Progenitor cell of endocrine pancreas (in vitro differentiated cells): ENCODE data around the gene SLC38A1. TPM values are rescaled to one million over a fixed set of nuclear protein-coding genes. Genes with fewer than 3 reads are reported as not detected.

Experiments
- DNase-seq: peaks from one replicate; pipeline ENCODE4 v3.0.0; 2021; ENCODE audit warnings: low spot score; ENCODE audit not compliant: unreplicated experiment
- H3K27ac Mint-ChIP-seq: 2 replicates; pipeline ENCODE4 v1.8.0; 2021; ENCODE audit warnings: mild to moderate bottlenecking, moderate library complexity, mixed read lengths
- H3K27me3 Mint-ChIP-seq: 2 replicates; pipeline ENCODE4 v1.8.0; 2021; ENCODE audit warnings: mixed read lengths
- H3K36me3 Mint-ChIP-seq: 2 replicates; pipeline ENCODE4 v1.8.0; 2022; ENCODE audit warnings: mixed read lengths; ENCODE audit not compliant: insufficient read depth
- H3K4me1 Mint-ChIP-seq: 2 replicates; pipeline ENCODE4 v1.8.0; 2021; ENCODE audit warnings: low read depth, mixed read lengths
- H3K4me3 Mint-ChIP-seq: 2 replicates; pipeline ENCODE4 v1.8.0; 2021; ENCODE audit warnings: low read depth, mild to moderate bottlenecking, moderate library complexity, mixed read lengths
- H3K9me3 Mint-ChIP-seq: 2 replicates; pipeline ENCODE4 v1.8.0; 2021; ENCODE audit warnings: low read depth, mixed read lengths
- total RNA-seq: library from RNA; stranded (reverse); gene quantifications from 2 replicates; pipeline ENCODE4 v1.2.1, GENCODE V29; 2021
- TF ChIP-seq, protein P1 (sequence below): fragments of 200-600 bp; sonication (generic); IDR thresholded peaks from one replicate; pipeline ENCODE4 v1.5.0; 2021; ENCODE audit warnings: antibody characterized with exemption, mild to moderate bottlenecking; ENCODE audit not compliant: unreplicated experiment

SLC38A1 gene
- total RNA-seq, 1 donor from 2014 or later, result 144 TPM

DNA sequence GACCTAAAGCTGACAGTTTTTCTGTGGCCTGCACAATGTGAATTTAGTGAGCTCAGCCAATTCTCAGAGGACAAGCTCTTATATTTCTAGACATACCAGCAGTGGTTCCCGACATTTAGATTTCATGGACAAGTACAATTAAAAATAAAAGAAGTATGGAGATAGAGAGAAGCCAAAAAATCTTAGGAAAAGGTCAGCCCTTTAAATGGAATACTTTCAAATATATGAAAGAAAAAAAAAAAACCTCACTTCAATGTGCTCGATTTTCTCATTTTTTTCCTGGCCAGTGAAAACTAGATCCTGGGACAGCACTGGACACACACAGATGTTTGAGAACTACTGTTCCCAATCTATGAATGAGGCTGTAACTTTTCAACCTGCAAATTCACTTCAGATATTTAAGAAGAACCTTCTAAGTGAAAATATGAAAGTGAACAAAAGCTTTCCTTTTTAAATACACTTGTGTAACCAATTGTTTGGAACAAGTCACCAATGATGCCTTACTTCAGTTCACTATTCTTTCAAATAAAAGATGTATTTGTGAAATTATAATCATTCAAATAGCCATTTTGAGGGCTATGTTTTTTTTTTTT, 109.4 kb downstream of the SLC38A1 start:
- H3K4me3 Mint-ChIP-seq, result no peak overlapping the region

DNA sequence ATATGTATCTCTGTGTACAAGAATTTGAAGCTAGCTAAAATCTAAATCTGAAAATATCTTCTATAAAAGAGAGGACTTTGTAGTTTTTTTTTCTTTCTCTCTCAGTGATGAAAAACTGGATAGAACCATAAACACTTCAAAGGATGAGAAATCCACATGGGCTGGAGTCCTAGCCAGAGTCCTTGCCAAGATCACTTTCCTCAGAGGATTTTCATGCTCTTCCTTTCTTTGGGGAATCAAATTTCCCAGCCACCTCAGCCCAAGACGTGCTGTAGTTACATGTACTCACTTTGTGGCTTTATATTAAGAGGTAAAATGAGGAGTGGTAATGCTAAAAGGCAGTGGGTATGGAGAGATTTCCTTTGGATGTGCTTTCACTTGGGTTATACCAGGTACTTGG, 110.3 kb downstream of the SLC38A1 start:
- TF ChIP-seq, protein P1, sequence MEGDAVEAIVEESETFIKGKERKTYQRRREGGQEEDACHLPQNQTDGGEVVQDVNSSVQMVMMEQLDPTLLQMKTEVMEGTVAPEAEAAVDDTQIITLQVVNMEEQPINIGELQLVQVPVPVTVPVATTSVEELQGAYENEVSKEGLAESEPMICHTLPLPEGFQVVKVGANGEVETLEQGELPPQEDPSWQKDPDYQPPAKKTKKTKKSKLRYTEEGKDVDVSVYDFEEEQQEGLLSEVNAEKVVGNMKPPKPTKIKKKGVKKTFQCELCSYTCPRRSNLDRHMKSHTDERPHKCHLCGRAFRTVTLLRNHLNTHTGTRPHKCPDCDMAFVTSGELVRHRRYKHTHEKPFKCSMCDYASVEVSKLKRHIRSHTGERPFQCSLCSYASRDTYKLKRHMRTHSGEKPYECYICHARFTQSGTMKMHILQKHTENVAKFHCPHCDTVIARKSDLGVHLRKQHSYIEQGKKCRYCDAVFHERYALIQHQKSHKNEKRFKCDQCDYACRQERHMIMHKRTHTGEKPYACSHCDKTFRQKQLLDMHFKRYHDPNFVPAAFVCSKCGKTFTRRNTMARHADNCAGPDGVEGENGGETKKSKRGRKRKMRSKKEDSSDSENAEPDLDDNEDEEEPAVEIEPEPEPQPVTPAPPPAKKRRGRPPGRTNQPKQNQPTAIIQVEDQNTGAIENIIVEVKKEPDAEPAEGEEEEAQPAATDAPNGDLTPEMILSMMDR, result no peak
- H3K9me3 Mint-ChIP-seq, result peaks cover 9% of the 10 kb centered on the region
- H3K36me3 Mint-ChIP-seq, result peaks cover 4% of the 10 kb centered on the region
- no peak for DNase-seq
- no peak overlapping the region for H3K27ac Mint-ChIP-seq
- H3K27me3 Mint-ChIP-seq, result no peaks in the 10 kb centered on the region
- peaks cover 12% of the 10 kb centered on the region for H3K4me1 Mint-ChIP-seq
- no peak overlapping the region for H3K4me3 Mint-ChIP-seq

More for the DNA sequence above, 109.4 kb downstream of the SLC38A1 start:
- DNase-seq, result no peak
- Mint-ChIP-seq H3K27me3 (no peaks in the 10 kb centered on the region), H3K4me1 (peaks cover 12% of the 10 kb centered on the region), H3K36me3 (peaks cover 4% of the 10 kb centered on the region), H3K27ac (no peak overlapping the region), H3K9me3 (peaks cover 9% of the 10 kb centered on the region)
- TF ChIP-seq, protein P1, result no peak

DNA sequence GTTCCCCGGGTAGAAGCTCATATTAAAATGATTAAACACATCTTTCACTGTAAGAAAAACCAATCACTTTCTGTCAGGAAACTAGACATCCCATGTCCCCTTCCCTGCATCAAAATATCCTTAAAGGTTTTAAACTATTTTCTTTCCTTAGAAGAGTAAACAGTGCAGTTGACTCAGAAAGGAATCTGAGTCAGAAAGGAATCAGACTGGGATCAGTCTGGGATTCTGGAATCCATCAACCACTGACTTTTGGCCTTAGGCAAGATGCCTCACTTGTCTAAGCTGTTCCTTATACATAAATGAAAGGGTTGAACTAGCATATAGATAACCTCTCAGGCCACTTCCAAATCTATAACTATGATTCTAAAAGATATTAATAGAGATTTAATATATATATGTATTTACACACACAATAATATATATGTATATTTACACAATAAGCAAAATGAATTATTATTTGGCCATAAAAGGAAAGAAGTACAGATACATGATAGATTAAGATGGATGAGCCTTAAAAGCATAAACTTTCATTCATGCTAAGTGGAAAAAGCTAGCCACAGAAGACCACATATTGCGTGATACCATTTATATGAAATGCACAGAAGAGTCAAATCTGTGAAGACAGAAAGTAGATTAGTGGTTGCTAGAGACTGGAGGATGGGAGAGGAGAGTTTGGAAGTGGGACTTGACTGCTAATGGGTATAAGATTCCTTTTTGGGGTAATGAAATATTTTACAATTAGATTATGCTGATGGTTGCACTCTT, 114.4 kb downstream of the SLC38A1 start:
- DNase-seq, result no peak
- no peak overlapping the region for H3K27ac Mint-ChIP-seq
- peaks cover 9% of the 10 kb centered on the region for H3K9me3 Mint-ChIP-seq
- TF ChIP-seq, protein P1, result no peak
- H3K36me3 Mint-ChIP-seq, result peaks cover 4% of the 10 kb centered on the region
- no peaks in the 10 kb centered on the region for H3K27me3 Mint-ChIP-seq
- peaks cover 9% of the 10 kb centered on the region for H3K4me1 Mint-ChIP-seq
- no peak overlapping the region for H3K4me3 Mint-ChIP-seq

DNA sequence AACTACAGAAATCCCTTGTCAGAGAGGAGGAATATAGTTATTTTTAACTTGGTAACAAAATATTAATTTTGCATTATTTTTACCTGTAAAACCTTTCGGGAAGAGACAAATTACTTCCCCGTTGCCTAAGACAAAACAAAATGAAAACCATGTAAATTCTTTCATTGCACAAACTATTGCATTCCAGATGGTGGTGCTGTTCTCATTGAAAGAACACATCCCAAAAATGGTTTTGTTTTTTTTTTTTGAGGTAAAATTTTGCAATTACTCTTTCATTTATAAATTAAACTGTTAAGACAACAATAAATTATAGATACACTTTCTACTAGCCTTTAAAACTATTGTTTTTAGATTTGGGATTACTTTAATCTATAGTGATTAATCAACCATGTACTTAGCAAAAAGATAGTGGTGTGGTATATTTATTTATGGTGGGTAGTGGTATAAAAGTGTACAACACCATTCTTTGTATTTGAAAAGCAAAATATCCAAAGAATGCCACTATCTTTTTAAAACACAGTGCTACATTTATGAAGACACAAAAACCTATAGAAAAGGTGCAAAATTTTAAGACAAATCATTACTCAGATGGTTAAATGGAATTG, 115.5 kb downstream of the SLC38A1 start:
- peaks cover 9% of the 10 kb centered on the region for H3K9me3 Mint-ChIP-seq
- peaks cover 4% of the 10 kb centered on the region for H3K36me3 Mint-ChIP-seq
- peaks cover 13% of the 10 kb centered on the region for H3K4me1 Mint-ChIP-seq
- no peak overlapping the region for H3K27ac Mint-ChIP-seq
- no peak for DNase-seq
- TF ChIP-seq, protein P1, result peak; percentile 73
- H3K4me3 Mint-ChIP-seq, result no peak overlapping the region
- H3K27me3 Mint-ChIP-seq, result no peaks in the 10 kb centered on the region

DNA sequence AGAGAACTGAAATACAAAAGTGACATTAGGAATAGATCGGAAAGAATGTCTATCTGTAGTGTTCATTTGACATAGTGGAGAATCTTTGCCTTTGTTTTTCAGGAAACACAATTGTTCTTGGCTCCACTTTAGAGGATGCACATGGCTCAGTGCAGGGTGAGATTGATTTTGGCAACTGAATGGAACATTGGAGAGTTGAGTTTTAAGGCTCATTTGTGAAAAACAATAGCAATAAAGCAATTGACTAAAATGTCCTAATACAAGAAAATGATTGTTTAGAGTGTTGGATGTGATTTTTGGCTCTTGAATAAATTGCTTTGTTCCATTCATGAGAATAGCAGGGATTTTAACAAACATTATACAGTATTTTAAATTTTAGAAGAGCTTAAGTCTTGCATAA, 116.4 kb downstream of the SLC38A1 start:
- H3K27ac Mint-ChIP-seq, result no peak overlapping the region
- H3K9me3 Mint-ChIP-seq, result peaks cover 9% of the 10 kb centered on the region
- no peaks in the 10 kb centered on the region for H3K27me3 Mint-ChIP-seq
- no peak for DNase-seq
- peaks cover 13% of the 10 kb centered on the region for H3K4me1 Mint-ChIP-seq
- peaks cover 4% of the 10 kb centered on the region for H3K36me3 Mint-ChIP-seq
- TF ChIP-seq, protein P1, result no peak
- no peak overlapping the region for H3K4me3 Mint-ChIP-seq
